Measurements from ENCODE around the gene TMEM174. TPM values are rescaled to one million over a fixed set of nuclear protein-coding genes. Genes with fewer than 3 reads are reported as not detected.

Gene TMEM174
- total RNA-seq, 1 donor from 2014 or later, result not detected

DNA sequence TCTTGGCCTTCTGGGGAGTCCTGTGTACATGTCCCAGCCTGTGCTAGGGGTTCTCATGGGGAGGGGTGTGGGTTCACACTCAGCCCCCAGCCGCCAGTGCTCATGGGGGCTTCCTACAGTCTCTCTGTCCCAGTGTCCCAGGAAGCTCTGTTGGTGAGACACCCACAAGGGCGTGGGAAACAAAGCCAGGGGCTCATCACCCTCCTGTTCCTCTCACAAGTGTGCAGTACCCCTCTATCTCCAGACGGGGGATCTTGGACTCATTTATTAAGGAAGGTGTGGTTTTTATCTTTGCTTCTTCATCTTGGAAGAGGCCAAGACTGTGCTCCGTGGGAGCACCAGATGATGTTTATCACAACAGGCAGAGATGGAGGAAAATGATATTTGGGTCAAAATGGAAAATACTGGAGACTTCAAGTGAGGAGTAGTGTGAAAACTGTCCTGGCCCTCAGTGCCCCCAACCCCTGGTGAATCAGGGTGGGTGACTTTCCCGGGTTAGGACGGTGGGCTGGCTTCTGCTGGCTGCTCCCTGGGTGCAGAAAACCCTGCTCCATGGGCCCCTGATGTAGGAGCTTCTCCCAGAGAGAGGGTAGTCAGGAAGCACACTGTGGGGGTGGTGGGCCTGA, 37.5 kb upstream of the TMEM174 start:
- Histone ChIP-seq H4K20me1 (ENCODE audit: insufficient read depth, low read length) (no peaks in the 10 kb centered on the region), H3K4me1 (ENCODE audit: insufficient read depth, low read length) (peaks cover 12% of the 10 kb centered on the region), H3K9ac (ENCODE audit: low read length) (no peak overlapping the region), H3K9me3 (ENCODE audit: insufficient read depth, low read depth, low read length) (no peaks in the 10 kb centered on the region), H3K4me2 (ENCODE audit: low read length) (no peak overlapping the region), H3K79me2 (ENCODE audit: insufficient read depth, low read length) (no peaks in the 10 kb centered on the region), H3K27me3 (ENCODE audit: insufficient read depth, low read length) (no peaks in the 10 kb centered on the region), H2AFZ (ENCODE audit: low read depth, low read length) (no peak overlapping the region), H3K4me3 (ENCODE audit: insufficient read depth, low read depth, low read length) (no peak overlapping the region), H3K36me3 (ENCODE audit: insufficient read depth, low read length) (no peaks in the 10 kb centered on the region), H3K27ac (ENCODE audit: low read depth, low read length) (no peak overlapping the region)
- Mint-ChIP-seq H3K9me3 (ENCODE audit: unreplicated experiment) (no peaks in the 10 kb centered on the region), H3K27ac (ENCODE audit: unreplicated experiment) (peak overlapping the region; percentile 30), H3K27me3 (ENCODE audit: low read depth, unreplicated experiment) (peaks cover 18% of the 10 kb centered on the region), H3K4me1 (ENCODE audit: low read depth, unreplicated experiment) (peaks cover 7% of the 10 kb centered on the region), H3K4me3 (ENCODE audit: unreplicated experiment) (no peak overlapping the region), H3K36me3 (ENCODE audit: low read depth, unreplicated experiment) (no peaks in the 10 kb centered on the region)
- no peak for DNase-seq (ENCODE audit: low read depth)
- no peak for FAIRE-seq
- TF ChIP-seq EZH2 (IDR thresholded peaks at IDR 0.05; ENCODE audit: insufficient read depth, low read length), result no peak
- TF ChIP-seq, protein P1, sequence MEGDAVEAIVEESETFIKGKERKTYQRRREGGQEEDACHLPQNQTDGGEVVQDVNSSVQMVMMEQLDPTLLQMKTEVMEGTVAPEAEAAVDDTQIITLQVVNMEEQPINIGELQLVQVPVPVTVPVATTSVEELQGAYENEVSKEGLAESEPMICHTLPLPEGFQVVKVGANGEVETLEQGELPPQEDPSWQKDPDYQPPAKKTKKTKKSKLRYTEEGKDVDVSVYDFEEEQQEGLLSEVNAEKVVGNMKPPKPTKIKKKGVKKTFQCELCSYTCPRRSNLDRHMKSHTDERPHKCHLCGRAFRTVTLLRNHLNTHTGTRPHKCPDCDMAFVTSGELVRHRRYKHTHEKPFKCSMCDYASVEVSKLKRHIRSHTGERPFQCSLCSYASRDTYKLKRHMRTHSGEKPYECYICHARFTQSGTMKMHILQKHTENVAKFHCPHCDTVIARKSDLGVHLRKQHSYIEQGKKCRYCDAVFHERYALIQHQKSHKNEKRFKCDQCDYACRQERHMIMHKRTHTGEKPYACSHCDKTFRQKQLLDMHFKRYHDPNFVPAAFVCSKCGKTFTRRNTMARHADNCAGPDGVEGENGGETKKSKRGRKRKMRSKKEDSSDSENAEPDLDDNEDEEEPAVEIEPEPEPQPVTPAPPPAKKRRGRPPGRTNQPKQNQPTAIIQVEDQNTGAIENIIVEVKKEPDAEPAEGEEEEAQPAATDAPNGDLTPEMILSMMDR (IDR thresholded peaks at IDR 0.05; ENCODE audit: insufficient read depth, low read depth, low read length), result peak; percentile 49

DNA sequence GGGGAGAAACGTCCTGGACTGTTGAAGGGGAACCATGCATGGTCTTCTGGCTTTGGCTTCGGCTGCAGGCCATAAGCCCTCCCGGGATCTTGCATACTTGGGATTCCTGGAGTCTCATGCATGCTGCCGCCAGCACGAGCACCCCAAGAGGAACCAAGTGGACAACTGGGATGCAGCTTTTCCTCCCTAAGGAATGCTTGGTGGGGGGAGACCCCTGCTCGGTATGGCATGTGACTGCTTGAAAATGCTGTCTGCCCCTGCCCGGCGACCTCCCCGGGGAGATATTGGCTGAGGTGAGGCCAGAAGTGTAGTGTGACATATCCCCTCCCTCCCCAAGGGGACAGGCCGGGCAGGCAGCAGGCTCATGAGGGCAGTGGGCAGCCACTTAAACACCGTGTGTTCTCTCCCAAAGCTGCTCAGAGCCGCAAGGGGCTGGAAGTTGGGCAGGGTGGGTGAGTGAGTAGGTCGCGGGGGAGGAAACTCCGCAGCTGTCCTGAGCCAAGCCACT, 36.9 kb upstream of the TMEM174 start:
- no peak for FAIRE-seq
- TF ChIP-seq EZH2 (IDR thresholded peaks at IDR 0.05; ENCODE audit: insufficient read depth, low read length), result no peak
- TF ChIP-seq, protein P1 (IDR thresholded peaks at IDR 0.05; ENCODE audit: insufficient read depth, low read depth, low read length), result no peak

More for the DNA sequence above, 36.9 kb upstream of the TMEM174 start:
- Histone ChIP-seq H4K20me1 (ENCODE audit: insufficient read depth, low read length) (no peaks in the 10 kb centered on the region), H3K27ac (ENCODE audit: low read depth, low read length) (no peak overlapping the region), H2AFZ (ENCODE audit: low read depth, low read length) (no peak overlapping the region), H3K79me2 (ENCODE audit: insufficient read depth, low read length) (no peaks in the 10 kb centered on the region), H3K4me2 (ENCODE audit: low read length) (peak overlapping the region; percentile 21), H3K9ac (ENCODE audit: low read length) (no peak overlapping the region), H3K36me3 (ENCODE audit: insufficient read depth, low read length) (no peaks in the 10 kb centered on the region), H3K9me3 (ENCODE audit: insufficient read depth, low read depth, low read length) (no peaks in the 10 kb centered on the region), H3K27me3 (ENCODE audit: insufficient read depth, low read length) (no peaks in the 10 kb centered on the region), H3K4me1 (ENCODE audit: insufficient read depth, low read length) (peaks cover 12% of the 10 kb centered on the region), H3K4me3 (ENCODE audit: insufficient read depth, low read depth, low read length) (no peak overlapping the region)
- Mint-ChIP-seq H3K4me3 (ENCODE audit: unreplicated experiment) (no peak overlapping the region), H3K27ac (ENCODE audit: unreplicated experiment) (no peak overlapping the region), H3K4me1 (ENCODE audit: low read depth, unreplicated experiment) (peaks cover 7% of the 10 kb centered on the region), H3K27me3 (ENCODE audit: low read depth, unreplicated experiment) (peaks cover 13% of the 10 kb centered on the region), H3K36me3 (ENCODE audit: low read depth, unreplicated experiment) (no peaks in the 10 kb centered on the region), H3K9me3 (ENCODE audit: unreplicated experiment) (no peaks in the 10 kb centered on the region)
- no peak for DNase-seq (ENCODE audit: low read depth)

Data from astrocyte (in vitro differentiated cells and primary cell).